GM23338 (cell line): ENCODE results near the gene ATF6.

Source experiments
- CREB1 ChIP-seq: fragments of 250-450 bp; sonication (Bioruptor Pico); IDR thresholded peaks from 2 replicates; pipeline ENCODE4 v1.5.0; 2020; ENCODE audit warnings: low read depth, mild to moderate bottlenecking, moderate library complexity
- CTCF ChIP-seq, 2 experiments: fragments of 200-600 bp in 1 of 2; sonication (generic) in 1 of 2; conservative IDR thresholded peaks; 2 replicates each; pipeline versions ENCODE4 v1.5.1 to v1.6.1; 2016 to 2017; ENCODE audit warnings: antibody characterized with exemption in 2 of 2, low read depth in 2 of 2, mild to moderate bottlenecking in 2 of 2, moderate library complexity in 1 of 2
- EZH2 ChIP-seq: fragments of 200-600 bp; sonication (generic); IDR thresholded peaks from one replicate; pipeline ENCODE4 v1.8.0; 2017; ENCODE audit warnings: antibody characterized with exemption, mild to moderate bottlenecking, low read depth; ENCODE audit not compliant: unreplicated experiment
- EZH2phosphoT487 ChIP-seq: fragments of 200-600 bp; sonication (generic); IDR thresholded peaks from one replicate; pipeline ENCODE4 v1.8.1; 2018; ENCODE audit warnings: antibody characterized with exemption; ENCODE audit not compliant: unreplicated experiment
- JUNB ChIP-seq: IDR thresholded peaks from one replicate; pipeline ENCODE4 v1.6.1; 2016; ENCODE audit warnings: antibody characterized with exemption; ENCODE audit not compliant: unreplicated experiment
- NANOG ChIP-seq: IDR thresholded peaks from 2 replicates; pipeline ENCODE4 v1.6.1; 2016; ENCODE audit warnings: antibody characterized with exemption, borderline replicate concordance
- POLR2AphosphoS5 ChIP-seq: IDR thresholded peaks from 2 replicates; pipeline ENCODE4 v1.6.1; 2016; ENCODE audit warnings: antibody characterized with exemption, low read depth
- REST ChIP-seq: IDR thresholded peaks from one replicate; pipeline ENCODE4 v1.6.1; 2018; ENCODE audit warnings: antibody characterized with exemption; ENCODE audit not compliant: unreplicated experiment
- ZNF331 ChIP-seq: fragments of 250-450 bp; sonication (Bioruptor Pico); IDR thresholded peaks from 2 replicates; pipeline ENCODE4 v1.5.0; 2020; ENCODE audit warnings: low read depth, mild to moderate bottlenecking, moderate library complexity
- TF ChIP-seq, protein P1 (sequence below): IDR thresholded peaks from 2 replicates; pipeline ENCODE4 v1.6.1; 2016; ENCODE audit warnings: antibody characterized with exemption

GRCh38 chr1:161952607-161953172, 186.6 kb downstream of the ATF6 start:
- TF ChIP-seq CTCF (conservative IDR thresholded peaks at IDR 0.05; ENCODE audit: low read depth in 2 of 2): no peak
- no peak for TF ChIP-seq EZH2
- no peak for TF ChIP-seq POLR2AphosphoS5
- TF ChIP-seq JUNB: no peak
- TF ChIP-seq EZH2phosphoT487: no peak
- TF ChIP-seq REST: no peak
- TF ChIP-seq CREB1 (CRISPR knock-in tag): no peak
- TF ChIP-seq NANOG: no peak
- TF ChIP-seq ZNF331 (CRISPR knock-in tag): no peak
- TF ChIP-seq, protein P1, sequence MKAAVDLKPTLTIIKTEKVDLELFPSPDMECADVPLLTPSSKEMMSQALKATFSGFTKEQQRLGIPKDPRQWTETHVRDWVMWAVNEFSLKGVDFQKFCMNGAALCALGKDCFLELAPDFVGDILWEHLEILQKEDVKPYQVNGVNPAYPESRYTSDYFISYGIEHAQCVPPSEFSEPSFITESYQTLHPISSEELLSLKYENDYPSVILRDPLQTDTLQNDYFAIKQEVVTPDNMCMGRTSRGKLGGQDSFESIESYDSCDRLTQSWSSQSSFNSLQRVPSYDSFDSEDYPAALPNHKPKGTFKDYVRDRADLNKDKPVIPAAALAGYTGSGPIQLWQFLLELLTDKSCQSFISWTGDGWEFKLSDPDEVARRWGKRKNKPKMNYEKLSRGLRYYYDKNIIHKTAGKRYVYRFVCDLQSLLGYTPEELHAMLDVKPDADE: no peak
